GM19468 (cell line): Measurements from ENCODE around the gene TMEM163.
"Not testable (repeated sequence)": the region's sequence is repeated elsewhere in the genome, so short reads cannot be mapped to it uniquely, and the experiment has no call there.

Experiments
- ATAC-seq: cut with Tn5 transposase; IDR thresholded peaks from one replicate; pipeline ENCODE4 v1.9.1; 2021; ENCODE audit warnings: mild to moderate bottlenecking, moderate library complexity, moderate number of reproducible peaks; ENCODE audit not compliant: unreplicated experiment; ENCODE audit errors: extremely low read depth

TMEM163 gene

GRCh38 chr2:134550566-134551164 lies 168.1 kb downstream of the TMEM163 start:
- ATAC-seq, result no peak

GRCh38 chr2:134549104-134549503 lies 169.7 kb downstream of the TMEM163 start:
- no peak for ATAC-seq

GRCh38 chr2:134540990-134541389 lies 177.8 kb downstream of the TMEM163 start:
- ATAC-seq, result no peak

GRCh38 chr2:134539981-134540380 lies 178.8 kb downstream of the TMEM163 start:
- ATAC-seq, result no peak

- no peak for ATAC-seq
These were observed 181.1 kb downstream of the TMEM163 start for GRCh38 chr2:134537702-134538101.

- ATAC-seq, result no peak
These were observed 181.7 kb downstream of the TMEM163 start for GRCh38 chr2:134537121-134537520.

- ATAC-seq, result no peak
These were observed 182.5 kb downstream of the TMEM163 start for GRCh38 chr2:134536296-134536695.

- ATAC-seq, result no peak
These were observed 186.3 kb downstream of the TMEM163 start for GRCh38 chr2:134532537-134532936.

GRCh38 chr2:134527381-134527780 lies 191.4 kb downstream of the TMEM163 start:
- no peak for ATAC-seq

GRCh38 chr2:134522496-134523455 lies 196.0 kb downstream of the TMEM163 start:
- no peak for ATAC-seq

- ATAC-seq, result no peak
These were observed 200.7 kb downstream of the TMEM163 start for GRCh38 chr2:134518101-134518500.

GRCh38 chr2:134515137-134515536 lies 203.7 kb downstream of the TMEM163 start:
- ATAC-seq, result no peak

GRCh38 chr2:134513465-134513804 lies 205.4 kb downstream of the TMEM163 start:
- no peak for ATAC-seq

- no peak for ATAC-seq
These were observed 205.9 kb downstream of the TMEM163 start for GRCh38 chr2:134512734-134513464.

GRCh38 chr2:134508391-134508790 lies 210.4 kb downstream of the TMEM163 start:
- no peak for ATAC-seq

GRCh38 chr2:134507697-134508096 lies 211.1 kb downstream of the TMEM163 start:
- ATAC-seq, result no peak

GRCh38 chr2:134507159-134507558 lies 211.6 kb downstream of the TMEM163 start:
- not testable (repeated sequence) for ATAC-seq

- ATAC-seq, result no peak
These were observed 213.4 kb downstream of the TMEM163 start for GRCh38 chr2:134505446-134505845.

- no peak for ATAC-seq
These were observed 214.0 kb downstream of the TMEM163 start for GRCh38 chr2:134504586-134505336.

GRCh38 chr2:134502104-134502503 lies 216.7 kb downstream of the TMEM163 start:
- no peak for ATAC-seq
